ENCODE measurements around the gene ABCC8. TPM values are rescaled to one million over a fixed set of nuclear protein-coding genes. Genes with fewer than 3 reads are reported as not detected.

ABCC8 gene
- total and polyA plus RNA-seq, 2 of the 8 experiments (the other 6 are each of a cell fraction or from before 2014, with no cell fraction given), result 3.7 to 4.9 TPM

GRCh38 chr11:17524221-17524620 lies 47.6 kb upstream of the ABCC8 start:
- Histone ChIP-seq H2BK20ac (ENCODE audit: low read length) (no peak overlapping the region), H3K9me3 (ENCODE audit: insufficient read depth in 2 of 2, low read depth in 1 of 2, low read length in 1 of 2) (no peaks in the 10 kb centered on the region), H2AK5ac (ENCODE audit: low read depth, low read length) (no peak overlapping the region), H3K23ac (ENCODE audit: insufficient read length) (no peak overlapping the region), H3K4me1 (replicated peaks in 1 of 4; ENCODE audit: control insufficient read depth in 3 of 4, insufficient read depth in 4 of 4, low read length in 3 of 4) (peaks cover 0 to 4% (median 0%) of the 10 kb centered on the region in 4 experiments; a peak in 3 of 7 replicates), H4K91ac (replicated peaks; ENCODE audit: insufficient read length, low read length) (no peak overlapping the region), H4K20me1 (replicated peaks in 1 of 2; ENCODE audit: control insufficient read depth in 1 of 2, insufficient read depth in 2 of 2, low read length in 2 of 2) (no peaks in the 10 kb centered on the region), H3K23me2 (ENCODE audit: low read depth, low read length) (no peaks in the 10 kb centered on the region), H3K27ac (ENCODE audit: low read depth, low read length) (no peak overlapping the region), H3K14ac (ENCODE audit: insufficient read length) (no peak overlapping the region), H3K27me3 (replicated peaks in 1 of 4; ENCODE audit: control insufficient read depth in 3 of 4, extremely low read depth in 1 of 4, insufficient read depth in 3 of 4, low read length in 3 of 4) (no peaks in the 10 kb centered on the region), H2BK12ac (ENCODE audit: low read depth, low read length) (no peak overlapping the region), H2BK5ac (ENCODE audit: low read depth, low read length) (no peak overlapping the region), H3K9ac (replicated peaks in 1 of 4; ENCODE audit: extremely low read depth in 1 of 4, low read depth in 3 of 4, low read length in 3 of 4) (no peak overlapping the region), H3K79me2 (ENCODE audit: control insufficient read depth in 1 of 2, insufficient read depth in 2 of 2, low read length in 2 of 2) (no peaks in the 10 kb centered on the region), H4K8ac (ENCODE audit: extremely low read depth, insufficient read depth, low read length) (no peak overlapping the region), H2BK120ac (replicated peaks; ENCODE audit: low read depth, low read length) (no peak overlapping the region), H3K36me3 (ENCODE audit: control insufficient read depth in 2 of 4, insufficient read depth in 4 of 4, low read length in 3 of 4) (no peaks in the 10 kb centered on the region), H3K4me2 (ENCODE audit: insufficient read depth in 1 of 2, low read depth in 2 of 2, low read length in 2 of 2) (no peak overlapping the region), H3K18ac (ENCODE audit: extremely low read depth, low read length) (no peak overlapping the region), H2AFZ (ENCODE audit: low read length) (no peak overlapping the region), H2BK15ac (ENCODE audit: low read length) (no peak overlapping the region), H3K79me1 (ENCODE audit: low read depth, low read length) (no peaks in the 10 kb centered on the region), H4K5ac (ENCODE audit: insufficient read length, low read depth, low read length) (no peak overlapping the region), H3K56ac (replicated peaks; ENCODE audit: insufficient read length, low read depth, low read length) (no peak overlapping the region), H3K4me3 (ENCODE audit: extremely low read depth in 1 of 4, insufficient read depth in 2 of 4, low read depth in 3 of 4, low read length in 4 of 4) (no peak overlapping the region), H3K4ac (replicated peaks; ENCODE audit: insufficient read length, low read depth, low read length) (no peak overlapping the region)
- FAIRE-seq, result no peak
- DNase-seq (ENCODE audit: low read depth in 1 of 2, low spot score in 2 of 2), result no peak
- WGBS, 2 experiments (ENCODE audit: extremely low coverage in 1 of 2, insufficient coverage in 1 of 2, insufficient read length in 1 of 2, insufficient replicate concordance in 2 of 2, low coverage in 1 of 2, low lambda C conversion rate in 2 of 2, missing lambda C conversion rate in 1 of 2), result 91% methylated on average over 9 of the region's 9 CpGs; no CpG with 5 or more reads in 1 of the 2 experiments
- ChIA-PET CTCF (ENCODE audit: partially characterized antibody) (interaction anchor here (1.0 to 44.8 kb wide), 8 partner anchors 12 to 206 kb away, joined by 3 to 1414 read pairs (median 4); partner anchors contain the start of gene KCNJ11), POLR2A (ENCODE audit: partially characterized antibody) (no interaction called here)
- no peak for TF ChIP-seq CREB1 (IDR thresholded peaks at IDR 0.05)
- no peak for TF ChIP-seq CBX8 (IDR thresholded peaks at IDR 0.05; ENCODE audit: borderline replicate concordance, low read depth, low read length)
- no peak for TF ChIP-seq TEAD4 (IDR thresholded peaks at IDR 0.05; ENCODE audit: low read depth, low read length)
- TF ChIP-seq SUZ12 (IDR thresholded peaks at IDR 0.05; ENCODE audit: low read length), result no peak
- TF ChIP-seq ATF2 (IDR thresholded peaks at IDR 0.05; ENCODE audit: low read length), result no peak
- TF ChIP-seq POLR2A (IDR thresholded peaks at IDR 0.05; ENCODE audit: control extremely low read depth in 1 of 2, low read depth in 2 of 2, low read length in 2 of 2), result no peak
